ENCODE data around the gene UCHL1. TPM values are rescaled to one million over a fixed set of nuclear protein-coding genes. Genes with fewer than 3 reads are reported as not detected.
"Not testable (repeated sequence)": the region's sequence is repeated elsewhere in the genome, so short reads cannot be mapped to it uniquely, and the experiment has no call there.

Gene UCHL1
- total RNA-seq, 1 donor from 2014 or later = 807 TPM

- H3K27ac Mint-ChIP-seq (ENCODE audit: unreplicated experiment) = no peak overlapping the region
- no peak for TF ChIP-seq CTCF (IDR thresholded peaks at IDR 0.05)
- H3K36me3 Mint-ChIP-seq (ENCODE audit: low read depth) = peaks cover 62% of the 10 kb centered on the region
- H3K4me1 Mint-ChIP-seq (ENCODE audit: low read depth) = peaks cover 18% of the 10 kb centered on the region
- no peaks in the 10 kb centered on the region for H3K27me3 Mint-ChIP-seq (ENCODE audit: low read depth)
- no peaks in the 10 kb centered on the region for H3K9me3 Mint-ChIP-seq (ENCODE audit: low read depth)
- DNase-seq (ENCODE audit: low spot score) = no peak
- no peak overlapping the region for H3K4me3 Mint-ChIP-seq (ENCODE audit: unreplicated experiment)
Observed at GRCh38 chr4:41264212-41264611, 7.5 kb downstream of the UCHL1 start.

GRCh38 chr4:41267997-41268396 is 11.3 kb downstream of the UCHL1 start:
- DNase-seq (ENCODE audit: low spot score) = no peak
- Mint-ChIP-seq H3K36me3 (ENCODE audit: low read depth) (peaks cover 47% of the 10 kb centered on the region), H3K27ac (ENCODE audit: unreplicated experiment) (no peak overlapping the region), H3K27me3 (ENCODE audit: low read depth) (no peaks in the 10 kb centered on the region), H3K4me1 (ENCODE audit: low read depth) (no peaks in the 10 kb centered on the region), H3K4me3 (ENCODE audit: unreplicated experiment) (no peak overlapping the region), H3K9me3 (ENCODE audit: low read depth) (no peaks in the 10 kb centered on the region)
- TF ChIP-seq CTCF (IDR thresholded peaks at IDR 0.05) = no peak

- Mint-ChIP-seq H3K36me3 (ENCODE audit: low read depth) (peaks cover 38% of the 10 kb centered on the region), H3K4me3 (ENCODE audit: unreplicated experiment) (no peak overlapping the region), H3K4me1 (ENCODE audit: low read depth) (no peaks in the 10 kb centered on the region), H3K27ac (ENCODE audit: unreplicated experiment) (peak overlapping the region; percentile 41), H3K27me3 (ENCODE audit: low read depth) (no peaks in the 10 kb centered on the region), H3K9me3 (ENCODE audit: low read depth) (no peaks in the 10 kb centered on the region)
- TF ChIP-seq CTCF (IDR thresholded peaks at IDR 0.05) = no peak
- DNase-seq (ENCODE audit: low spot score) = no peak
Observed at GRCh38 chr4:41268721-41269517, 12.2 kb downstream of the UCHL1 start.

GRCh38 chr4:41269682-41270081 is 13.0 kb downstream of the UCHL1 start:
- H3K36me3 Mint-ChIP-seq (ENCODE audit: low read depth) = peaks cover 34% of the 10 kb centered on the region
- H3K27me3 Mint-ChIP-seq (ENCODE audit: low read depth) = no peaks in the 10 kb centered on the region
- no peak for DNase-seq (ENCODE audit: low spot score)
- no peak for TF ChIP-seq CTCF (IDR thresholded peaks at IDR 0.05)
- H3K27ac Mint-ChIP-seq (ENCODE audit: unreplicated experiment) = no peak overlapping the region
- H3K9me3 Mint-ChIP-seq (ENCODE audit: low read depth) = peaks cover 1% of the 10 kb centered on the region
- no peaks in the 10 kb centered on the region for H3K4me1 Mint-ChIP-seq (ENCODE audit: low read depth)
- no peak overlapping the region for H3K4me3 Mint-ChIP-seq (ENCODE audit: unreplicated experiment)

GRCh38 chr4:41275931-41276330 is 19.2 kb downstream of the UCHL1 start:
- H3K27ac Mint-ChIP-seq (ENCODE audit: unreplicated experiment); H3K4me1 Mint-ChIP-seq (ENCODE audit: low read depth): not testable (repeated sequence)

GRCh38 chr4:41280010-41280409 is 23.3 kb downstream of the UCHL1 start:
- no peak overlapping the region for H3K27ac Mint-ChIP-seq (ENCODE audit: unreplicated experiment)
- H3K36me3 Mint-ChIP-seq (ENCODE audit: low read depth) = peaks cover 2% of the 10 kb centered on the region
- TF ChIP-seq CTCF (IDR thresholded peaks at IDR 0.05) = no peak
- H3K4me1 Mint-ChIP-seq (ENCODE audit: low read depth) = no peaks in the 10 kb centered on the region
- H3K4me3 Mint-ChIP-seq (ENCODE audit: unreplicated experiment) = no peak overlapping the region
- H3K27me3 Mint-ChIP-seq (ENCODE audit: low read depth) = no peaks in the 10 kb centered on the region
- H3K9me3 Mint-ChIP-seq (ENCODE audit: low read depth) = peaks cover 3% of the 10 kb centered on the region
- no peak for DNase-seq (ENCODE audit: low spot score)

More at GRCh38 chr4:41275931-41276330, 19.2 kb downstream of the UCHL1 start:
- not testable (repeated sequence) for H3K9me3 Mint-ChIP-seq (ENCODE audit: low read depth); DNase-seq (ENCODE audit: low spot score); H3K36me3 Mint-ChIP-seq (ENCODE audit: low read depth); H3K27me3 Mint-ChIP-seq (ENCODE audit: low read depth); H3K4me3 Mint-ChIP-seq (ENCODE audit: unreplicated experiment)
